Left lobe of liver (tissue), 2 donors: Measurements from ENCODE around the gene ATG4C. TPM values are rescaled to one million over a fixed set of nuclear protein-coding genes. Genes with fewer than 3 reads are reported as not detected.
A peak's percentile ranks its signal among the peaks of the same experiment; 100 is the strongest.

Experiments
- ATAC-seq: fragments of 200-7000 bp; cut with Tn5 transposase; one replicate; pipeline ENCODE4 v1.9.1; 2020; ENCODE audit warnings: mild to moderate bottlenecking, moderate library complexity
- DNase-seq: peaks from one replicate; pipeline ENCODE4 v3.0.0-alpha.2; 2020; ENCODE audit warnings: low spot score
- total RNA-seq: library from RNA; stranded (reverse); gene quantifications from one replicate; pipeline ENCODE4 v1.2.1, GENCODE V29; 2021
- donor health status: DM: no; HTN: no; CAD: no; lungs with moderate emphysema.
- donor health status: DM: no; HTN: yes; CAD: no.

The ATG4C gene
- total RNA-seq, 1 donor from 2014 or later, result 5.3 TPM

DNA sequence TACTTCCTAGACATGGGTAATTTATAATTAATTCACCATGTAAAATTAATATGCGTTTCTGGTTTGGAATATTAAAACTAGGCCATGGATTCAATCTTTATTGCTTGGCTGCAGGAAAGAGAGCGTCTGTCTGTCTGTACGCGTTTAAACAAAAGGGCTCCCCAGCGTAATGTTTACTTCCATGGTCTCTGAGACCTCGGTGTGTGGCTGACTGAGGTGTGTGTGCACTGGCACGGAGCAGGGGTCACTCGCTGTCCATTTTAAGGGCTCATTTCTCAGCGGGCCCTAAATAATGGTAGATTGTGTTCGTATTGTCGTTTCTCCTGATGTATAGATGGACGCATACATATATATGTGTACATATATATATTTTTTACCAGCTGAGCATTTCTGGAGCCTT lies 119.6 kb downstream of the ATG4C start:
- no peak for ATAC-seq
- no peak for DNase-seq

DNA sequence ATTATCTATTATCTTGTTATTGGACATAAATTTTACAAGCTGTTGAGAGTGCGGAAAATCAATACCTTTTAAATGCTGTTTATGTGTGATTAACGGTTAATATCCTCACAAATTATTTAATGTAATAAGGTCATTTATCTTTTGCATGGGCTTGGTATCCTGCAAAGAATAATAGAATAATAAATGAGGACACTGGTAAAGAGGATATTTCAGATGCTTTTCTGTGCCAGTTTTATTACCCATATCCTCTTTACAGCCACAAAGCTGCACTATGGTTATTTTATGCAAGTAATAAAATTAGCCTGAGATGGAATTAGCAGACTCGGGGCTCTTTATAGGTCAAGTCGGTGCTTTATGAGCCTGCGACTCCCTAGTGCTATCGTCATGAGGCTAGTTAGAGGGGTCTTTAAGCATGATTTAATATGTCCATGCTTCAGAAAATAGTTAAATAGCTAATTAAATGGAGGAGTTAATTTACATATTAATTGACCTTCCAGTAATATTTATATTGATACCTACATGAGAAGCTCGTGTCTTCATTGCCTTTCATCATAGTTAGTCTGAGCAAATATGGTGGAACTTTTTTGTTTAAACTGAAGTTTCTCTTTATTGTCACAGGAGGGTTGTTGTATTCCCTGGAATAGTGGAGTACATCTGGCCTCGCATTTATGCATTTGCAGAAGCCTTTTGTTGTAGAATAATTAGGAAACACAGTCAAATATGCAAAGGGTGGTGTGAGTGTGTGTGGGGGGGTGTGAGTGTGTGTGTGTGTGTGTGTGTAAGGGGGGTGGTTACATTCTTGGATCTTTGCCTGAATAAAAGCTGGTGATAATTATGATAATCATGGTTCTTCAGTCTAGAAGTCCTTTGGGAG lies 120.3 kb downstream of the ATG4C start:
- ATAC-seq (no peak), DNase-seq (no peak)

DNA sequence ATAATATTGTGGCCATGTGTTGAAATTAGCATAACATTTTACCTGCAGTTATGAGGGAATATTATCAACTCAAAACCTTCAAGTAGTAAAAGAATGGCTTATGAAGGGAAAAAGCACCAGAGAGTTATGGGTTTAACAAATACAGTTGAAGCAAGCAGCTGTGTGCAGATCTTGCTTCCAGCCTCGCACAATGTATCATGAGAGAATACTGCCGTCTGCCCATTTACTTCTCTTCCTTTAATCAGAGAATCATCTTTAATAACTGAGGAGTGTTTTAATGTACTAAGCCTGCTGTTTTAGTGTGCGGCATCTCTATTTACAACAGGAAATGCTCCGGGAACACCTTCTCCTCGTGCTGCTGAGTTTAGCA lies 120.9 kb downstream of the ATG4C start:
- ATAC-seq (no peak), DNase-seq (no peak)

DNA sequence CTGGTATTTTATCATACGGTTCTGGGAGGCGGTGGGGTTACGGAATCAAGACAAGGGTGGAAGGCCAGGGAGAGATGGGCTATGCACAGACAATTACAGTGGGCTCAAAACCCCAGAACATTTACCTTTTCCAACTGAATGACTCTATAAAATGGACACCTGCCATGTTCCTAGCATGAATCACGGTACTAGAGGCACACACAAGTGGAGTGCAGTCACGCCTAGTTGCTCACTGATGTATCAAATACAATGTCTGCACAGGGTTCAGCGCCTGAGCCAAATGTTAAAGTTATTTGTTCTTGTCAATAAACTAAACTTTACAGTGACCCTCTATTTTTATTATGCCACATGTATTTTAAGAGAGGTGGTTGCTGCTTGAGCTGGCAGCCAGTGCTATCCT lies 121.4 kb downstream of the ATG4C start:
- DNase-seq (no peak), ATAC-seq (no peak)

- no peak for ATAC-seq
Measured at GRCh38 chr1:62905872-62906271, 121.9 kb downstream of the ATG4C start.

DNA sequence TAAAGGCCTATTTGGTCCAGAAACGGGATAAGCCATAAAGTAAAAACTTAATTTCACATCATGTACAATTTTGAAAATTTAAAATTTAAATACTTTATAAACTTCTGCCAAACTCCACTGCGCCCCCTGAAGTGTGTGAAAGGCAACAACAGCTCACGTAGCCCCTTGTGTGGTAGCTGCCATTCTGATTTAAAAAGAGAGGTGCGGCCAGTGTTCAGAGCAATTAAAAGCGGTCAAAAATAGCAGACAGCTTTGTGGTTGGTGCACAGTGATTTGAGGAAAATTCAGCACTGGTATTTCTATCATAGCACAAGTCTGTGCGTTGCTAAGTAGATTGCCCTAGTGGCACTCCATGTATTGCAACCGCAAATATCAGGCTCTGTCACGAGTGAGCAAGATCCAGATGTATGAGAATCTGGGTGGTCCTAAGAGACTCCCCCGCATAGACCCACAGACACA lies 122.5 kb downstream of the ATG4C start:
- DNase-seq (no peak), ATAC-seq (peak; percentile 13)

More at GRCh38 chr1:62905872-62906271, 121.9 kb downstream of the ATG4C start:
- DNase-seq, result no peak

DNA sequence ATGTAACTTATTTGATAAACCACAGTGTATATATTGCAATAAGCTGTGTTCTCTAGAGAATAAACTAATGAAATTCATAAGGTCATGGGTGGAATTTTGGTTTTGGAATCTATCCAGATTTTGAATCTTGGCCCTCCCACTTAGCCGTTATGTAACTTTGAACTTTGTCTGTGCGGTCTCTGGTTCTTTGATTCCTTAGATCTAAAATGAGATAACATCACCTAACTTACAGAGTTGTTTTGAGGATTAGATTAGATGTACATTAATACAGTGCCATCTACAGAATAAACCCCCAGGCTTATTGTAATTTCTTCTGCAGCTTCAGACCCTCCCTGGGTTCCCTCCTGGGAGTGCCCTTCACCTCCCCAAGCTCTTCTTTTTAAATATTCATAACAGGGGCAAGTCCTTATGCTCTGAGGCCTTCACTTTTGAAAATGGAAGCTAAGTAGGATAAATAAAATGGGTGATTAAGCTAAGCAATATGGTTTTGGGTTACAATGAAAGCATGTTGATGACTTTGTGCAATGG lies 124.3 kb downstream of the ATG4C start:
- ATAC-seq (no peak), DNase-seq (no peak)

- ATAC-seq (peak; percentile 51), DNase-seq (no peak)
Measured at GRCh38 chr1:62912028-62912638, 128.2 kb downstream of the ATG4C start.

Other genes with a start within 250 kb of the ATG4C start
- gene ANGPTL3, start 186.6 kb upstream of the ATG4C start, total RNA-seq, result 220 TPM
- gene DOCK7, start 95.7 kb upstream of the ATG4C start, total RNA-seq, result 13.1 TPM